Measurements from ENCODE around the gene NCKIPSD.
"Not testable (repeated sequence)": the region's sequence is repeated elsewhere in the genome, so short reads cannot be mapped to it uniquely, and the experiment has no call there.

DNA sequence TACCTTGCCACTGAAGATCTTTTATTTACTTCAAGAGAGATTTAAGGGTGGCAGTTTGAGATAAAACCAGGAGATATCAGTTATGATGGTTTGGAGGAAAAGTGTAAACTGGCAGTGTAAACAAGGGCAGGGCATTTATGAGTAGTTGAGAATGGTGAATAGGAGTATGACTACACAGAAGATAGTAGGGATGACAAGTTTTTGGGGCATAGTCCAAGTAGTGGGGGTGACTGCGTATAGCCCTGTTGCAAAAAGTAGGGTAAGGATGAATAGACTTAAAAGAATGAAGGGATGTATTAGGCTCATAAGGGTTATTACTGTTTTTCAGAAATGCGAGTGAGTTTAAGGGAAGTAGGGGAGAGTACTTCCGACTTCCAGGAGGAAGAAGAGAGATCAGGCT, 37.6 kb upstream of the NCKIPSD start:
- TF ChIP-seq, protein P1, sequence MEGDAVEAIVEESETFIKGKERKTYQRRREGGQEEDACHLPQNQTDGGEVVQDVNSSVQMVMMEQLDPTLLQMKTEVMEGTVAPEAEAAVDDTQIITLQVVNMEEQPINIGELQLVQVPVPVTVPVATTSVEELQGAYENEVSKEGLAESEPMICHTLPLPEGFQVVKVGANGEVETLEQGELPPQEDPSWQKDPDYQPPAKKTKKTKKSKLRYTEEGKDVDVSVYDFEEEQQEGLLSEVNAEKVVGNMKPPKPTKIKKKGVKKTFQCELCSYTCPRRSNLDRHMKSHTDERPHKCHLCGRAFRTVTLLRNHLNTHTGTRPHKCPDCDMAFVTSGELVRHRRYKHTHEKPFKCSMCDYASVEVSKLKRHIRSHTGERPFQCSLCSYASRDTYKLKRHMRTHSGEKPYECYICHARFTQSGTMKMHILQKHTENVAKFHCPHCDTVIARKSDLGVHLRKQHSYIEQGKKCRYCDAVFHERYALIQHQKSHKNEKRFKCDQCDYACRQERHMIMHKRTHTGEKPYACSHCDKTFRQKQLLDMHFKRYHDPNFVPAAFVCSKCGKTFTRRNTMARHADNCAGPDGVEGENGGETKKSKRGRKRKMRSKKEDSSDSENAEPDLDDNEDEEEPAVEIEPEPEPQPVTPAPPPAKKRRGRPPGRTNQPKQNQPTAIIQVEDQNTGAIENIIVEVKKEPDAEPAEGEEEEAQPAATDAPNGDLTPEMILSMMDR (IDR thresholded peaks at IDR 0.05; ENCODE audit: low read length), result not testable (repeated sequence)
- not testable (repeated sequence) for TF ChIP-seq EZH2phosphoT487 (IDR thresholded peaks at IDR 0.05; ENCODE audit: low read length)
